GM04503 (cell line): Measurements from ENCODE around the gene KRT77.

Source experiments
- DNase-seq: peaks from one replicate; pipeline ENCODE4 v3.0.0-alpha.2; 2012; ENCODE audit warnings: low read depth

Gene KRT77

GRCh38 chr12:52691076-52691840 lies 12.1 kb downstream of the KRT77 start:
- no peak for DNase-seq

- no peak for DNase-seq
Measured at GRCh38 chr12:52690351-52691075, 12.8 kb downstream of the KRT77 start.

- DNase-seq = no peak
Measured at GRCh38 chr12:52689936-52690335, 13.4 kb downstream of the KRT77 start.

- no peak for DNase-seq
Measured at GRCh38 chr12:52689239-52689638, 14.1 kb downstream of the KRT77 start.

- DNase-seq = no peak
Measured at GRCh38 chr12:52688481-52688880, 14.8 kb downstream of the KRT77 start.

GRCh38 chr12:52687497-52688385 lies 15.6 kb downstream of the KRT77 start:
- DNase-seq = no peak

GRCh38 chr12:52686756-52687487 lies 16.4 kb downstream of the KRT77 start:
- no peak for DNase-seq

GRCh38 chr12:52686063-52686462 lies 17.3 kb downstream of the KRT77 start:
- no peak for DNase-seq

- no peak for DNase-seq
Measured at GRCh38 chr12:52685406-52685890, 17.9 kb downstream of the KRT77 start.

- DNase-seq = no peak
Measured at GRCh38 chr12:52684431-52684830, 18.9 kb downstream of the KRT77 start.

- DNase-seq = no peak
Measured at GRCh38 chr12:52683575-52684300, 19.6 kb downstream of the KRT77 start.

GRCh38 chr12:52682938-52683574 lies 20.3 kb downstream of the KRT77 start:
- no peak for DNase-seq

GRCh38 chr12:52682381-52682660 lies 21.0 kb downstream of the KRT77 start:
- DNase-seq = no peak

- no peak for DNase-seq
Measured at GRCh38 chr12:52681526-52682380, 21.6 kb downstream of the KRT77 start.

- DNase-seq = no peak
Measured at GRCh38 chr12:52680363-52680762, 23.0 kb downstream of the KRT77 start, which contains the start of gene KRT1. Gene KRT1 (minus strand): TSS chr12:52680407. CDS start chr12:52680348, 59 bp downstream.

GRCh38 chr12:52679875-52680274 lies 23.4 kb downstream of the KRT77 start:
- no peak for DNase-seq

- no peak for DNase-seq
Measured at GRCh38 chr12:52677671-52678070, 25.7 kb downstream of the KRT77 start.

- DNase-seq = no peak
Measured at GRCh38 chr12:52677126-52677525, 26.2 kb downstream of the KRT77 start.

GRCh38 chr12:52676163-52676562 lies 27.2 kb downstream of the KRT77 start:
- no peak for DNase-seq

- no peak for DNase-seq
Measured at GRCh38 chr12:52675301-52675701, 28.0 kb downstream of the KRT77 start.
